Activated CD4-positive, alpha-beta T cell treated with anti-CD3 and anti-CD28 coated beads for 24 hours (primary cell): ENCODE measurements around the gene HRNR.

Experiments
- DNase-seq, 2 donors: peaks; one replicate each; pipeline ENCODE4 v3.0.0-alpha.2; 2020; ENCODE audit warnings: low read depth in 2 of 2

Gene HRNR

GRCh38 chr1:152188673-152189591, 35.1 kb downstream of the HRNR start:
- DNase-seq = peak; percentile 73 to 75

- no peak for DNase-seq
Observed at GRCh38 chr1:152186556-152187285, 37.3 kb downstream of the HRNR start.

DNA sequence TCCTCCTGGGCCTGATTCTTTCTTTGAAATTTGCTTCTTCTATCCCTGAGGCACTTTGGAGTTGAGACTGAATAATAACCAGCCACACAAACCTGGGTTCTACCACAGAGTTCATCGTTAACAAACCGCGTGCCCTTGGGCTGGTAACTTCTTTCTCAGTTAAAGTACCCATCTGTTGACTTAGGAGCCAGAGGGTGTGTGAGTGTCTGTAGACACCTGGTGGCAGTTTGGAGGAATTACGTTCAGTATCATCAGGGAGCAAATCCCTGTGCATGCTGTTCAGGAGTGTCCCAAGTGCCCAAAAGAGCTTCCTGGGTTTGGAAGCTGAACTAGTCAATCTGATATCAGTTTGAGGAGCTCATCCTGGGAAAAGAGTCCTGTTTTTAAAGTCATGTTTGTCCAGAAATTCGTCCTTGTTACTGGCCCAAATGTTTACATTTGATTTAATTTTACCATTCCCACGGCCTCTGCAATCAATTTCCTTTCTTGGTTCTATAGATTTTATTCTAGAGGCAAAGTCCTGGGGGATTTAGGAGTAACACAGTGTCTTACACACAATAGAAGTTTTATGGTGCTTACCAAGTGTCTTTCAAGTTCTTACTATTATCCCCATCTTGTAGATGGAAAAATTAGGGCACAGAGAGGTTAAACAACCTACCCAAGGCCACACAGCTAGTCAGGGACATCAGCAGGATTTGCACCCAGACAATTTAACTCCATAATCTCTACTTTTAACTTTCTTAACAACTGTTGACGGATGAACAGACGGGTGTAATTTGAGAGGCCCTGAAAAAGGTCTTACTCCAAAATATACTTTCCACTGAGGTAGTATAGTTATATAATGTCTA, 38.2 kb downstream of the HRNR start:
- DNase-seq = no peak

DNA sequence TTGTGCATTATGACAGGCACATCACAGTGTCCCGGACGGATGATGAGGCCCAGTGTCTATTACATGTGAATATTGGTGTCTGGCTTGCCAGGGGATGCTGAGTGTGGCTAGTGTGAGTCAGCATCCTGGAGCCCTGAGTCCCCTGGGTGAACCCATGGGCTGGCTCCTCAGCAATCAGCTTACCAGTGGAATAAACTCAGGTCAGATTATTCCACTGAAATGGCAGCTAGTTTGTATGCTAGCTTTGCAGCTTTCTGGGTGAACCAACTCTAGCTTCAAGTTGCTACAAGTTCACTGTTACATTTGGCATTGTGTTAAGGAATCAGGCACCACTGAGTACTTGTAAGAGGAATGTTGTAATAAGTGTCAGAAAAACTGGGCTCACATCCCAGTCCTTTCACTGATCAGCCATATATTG, 41.0 kb downstream of the HRNR start:
- no peak for DNase-seq

DNA sequence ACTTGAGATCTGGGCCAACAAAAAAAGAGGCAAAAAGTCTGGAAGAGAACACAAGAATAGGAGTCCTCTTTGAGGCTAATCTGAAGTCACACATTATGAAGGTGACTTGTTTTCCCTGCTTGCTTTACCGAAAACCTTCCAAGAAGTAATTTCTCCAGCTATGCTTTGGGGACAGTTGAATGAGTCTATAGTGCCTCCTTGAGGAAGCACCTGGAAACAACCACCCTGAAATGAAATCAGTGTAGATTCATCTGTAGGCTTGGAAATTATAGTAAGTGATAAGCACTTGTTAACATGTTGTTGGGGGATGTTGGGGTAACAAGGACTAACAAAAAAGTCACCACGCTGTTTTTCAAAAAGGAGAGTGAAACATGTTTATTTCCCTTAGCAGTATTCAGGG, 41.6 kb downstream of the HRNR start:
- no peak for DNase-seq

DNA sequence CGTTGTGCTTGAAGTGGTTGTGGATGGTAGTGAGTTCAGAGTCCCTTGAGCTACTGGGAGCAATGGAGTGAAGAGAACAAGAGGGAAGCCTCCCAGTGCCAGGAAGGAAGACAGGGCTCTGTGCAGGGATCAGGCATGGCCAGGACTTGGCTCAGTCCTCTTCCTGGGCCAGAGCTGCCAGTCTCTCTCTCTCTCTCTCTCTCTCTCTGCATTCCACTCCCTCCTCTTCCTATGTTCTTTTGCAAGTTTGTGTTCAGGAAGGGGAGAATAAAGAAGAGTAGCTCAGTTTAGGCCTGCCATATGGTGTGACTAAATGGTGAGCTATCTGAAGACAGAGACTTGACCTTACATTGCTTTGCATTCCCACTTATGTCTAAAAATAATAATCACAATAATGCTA, 44.4 kb downstream of the HRNR start:
- DNase-seq = no peak

DNA sequence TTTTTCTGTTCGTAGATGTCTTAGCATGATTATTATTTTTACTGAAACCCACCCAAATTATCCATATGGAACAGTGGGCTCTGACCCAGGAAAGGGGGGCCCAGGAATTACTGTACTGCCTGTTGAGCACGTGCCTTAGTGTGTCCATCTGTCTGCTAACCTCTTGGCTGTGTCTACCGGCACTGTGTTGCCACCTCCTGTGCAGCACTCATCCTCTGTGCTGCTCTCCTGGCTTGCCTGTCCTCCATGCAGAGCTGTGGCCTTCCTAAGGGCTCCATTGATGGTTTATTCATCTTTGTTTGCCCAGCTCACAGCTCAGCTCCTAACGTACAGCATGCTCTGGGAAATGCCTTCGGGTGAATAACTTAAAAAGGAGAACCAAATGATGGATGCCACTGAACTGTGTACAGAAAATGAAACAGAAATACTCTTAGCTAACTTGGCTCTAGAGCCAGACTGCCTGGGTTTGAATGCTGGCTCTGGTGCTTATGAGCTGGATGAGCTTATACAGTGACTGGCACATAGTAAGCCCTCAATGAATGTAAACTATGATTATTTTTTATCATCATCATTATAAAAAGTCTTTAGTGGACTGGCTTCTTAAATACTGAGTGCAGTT, 53.6 kb downstream of the HRNR start:
- no peak for DNase-seq

DNA sequence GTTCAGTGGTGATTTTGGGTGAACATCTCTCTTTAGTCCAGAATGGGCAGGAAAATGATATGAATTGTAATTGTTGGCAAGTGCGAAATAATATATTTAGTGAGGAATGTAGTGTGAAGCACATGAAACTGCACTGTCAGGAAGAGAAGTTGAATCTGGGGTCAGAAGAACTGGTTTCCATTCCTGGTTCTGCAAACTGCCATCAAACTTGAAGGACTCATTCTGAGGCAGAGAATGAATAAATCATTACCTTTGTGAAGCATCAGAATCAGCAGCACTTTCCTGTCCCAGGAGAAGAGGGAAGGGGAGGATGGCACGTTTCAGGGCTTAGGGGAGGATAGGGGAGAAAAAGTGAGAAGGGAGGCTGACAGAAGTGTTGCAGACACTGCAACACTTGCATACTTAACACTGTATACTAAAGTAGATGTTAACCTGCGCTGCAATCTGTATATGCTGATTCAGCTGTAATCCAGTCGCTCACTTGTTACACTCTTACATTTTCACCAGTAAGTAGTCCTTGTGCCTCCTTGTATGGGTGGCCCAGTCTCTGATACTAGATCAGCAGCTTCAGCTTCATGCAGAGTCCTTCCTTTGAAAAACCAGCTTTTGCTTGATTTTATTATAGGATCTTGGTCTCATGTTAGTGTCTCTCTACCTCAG, 54.5 kb downstream of the HRNR start:
- DNase-seq = no peak

DNA sequence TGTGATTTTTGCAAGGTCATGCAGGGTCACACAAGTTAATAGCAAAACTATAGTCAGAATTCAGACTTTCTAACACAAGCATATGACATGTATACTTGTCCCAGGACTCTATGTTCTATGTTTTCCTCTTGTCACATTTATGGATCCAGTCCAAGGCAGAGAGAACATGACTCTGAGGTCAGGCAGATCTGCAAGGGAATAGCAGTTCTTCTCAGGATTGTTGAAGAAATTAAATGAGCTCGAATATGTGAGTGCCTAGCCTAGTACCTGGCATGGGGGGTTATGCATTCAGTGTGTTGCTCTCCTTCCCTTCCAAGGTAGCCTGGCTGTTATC, 55.5 kb downstream of the HRNR start:
- no peak for DNase-seq

DNA sequence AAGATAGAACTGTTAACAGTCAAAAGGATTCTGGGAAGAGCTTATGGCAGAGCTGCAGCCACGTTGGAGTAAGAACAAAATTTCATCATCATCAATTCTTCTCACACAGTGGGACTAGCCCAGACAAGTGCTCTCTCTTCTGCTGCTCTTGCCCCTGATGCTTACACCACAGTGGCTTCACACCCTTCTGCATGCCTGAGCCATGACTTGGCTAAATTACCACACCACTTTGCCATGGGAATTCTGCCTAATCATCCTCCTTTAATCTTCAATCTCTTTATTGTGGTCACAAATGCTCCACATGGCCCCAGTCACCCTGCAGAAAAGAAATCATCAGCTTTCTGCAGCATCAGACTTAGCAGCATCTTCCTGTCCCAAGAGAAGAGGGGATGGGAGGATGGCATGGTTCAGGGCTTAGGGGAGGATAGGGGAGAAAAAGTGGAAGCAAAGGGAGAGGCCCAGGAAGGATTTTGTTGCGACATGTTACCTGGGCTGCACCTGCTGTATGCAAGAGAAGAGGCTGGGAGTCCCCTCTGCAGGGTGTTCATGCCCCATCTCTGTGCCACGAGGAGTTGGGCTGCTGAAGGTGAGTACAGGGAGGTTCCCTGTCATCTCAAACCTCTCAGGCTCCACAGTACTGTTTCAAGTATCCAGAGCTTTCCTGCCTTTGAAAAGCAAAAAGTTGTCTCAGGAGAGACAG, 56.0 kb downstream of the HRNR start:
- DNase-seq = no peak

DNA sequence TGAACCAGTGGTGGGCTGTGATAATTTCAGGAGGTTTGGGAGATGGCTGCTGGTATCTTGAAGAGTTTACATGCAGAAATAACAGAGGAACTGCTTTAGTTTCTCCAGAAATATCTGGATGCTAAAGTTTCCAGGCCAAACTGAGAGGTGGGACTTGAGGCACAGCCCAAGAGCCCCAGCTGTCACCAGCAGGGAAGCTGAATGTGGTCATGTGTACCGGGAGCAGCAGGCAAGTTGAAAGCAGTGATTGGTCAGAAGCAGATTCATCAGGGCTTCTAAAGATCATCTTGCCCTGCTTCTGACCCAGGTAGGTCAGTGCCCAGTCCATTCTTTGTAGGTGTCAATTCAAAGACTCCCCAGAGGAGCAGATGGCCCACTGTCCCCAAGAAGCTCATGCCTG, 57.0 kb downstream of the HRNR start:
- no peak for DNase-seq

DNA sequence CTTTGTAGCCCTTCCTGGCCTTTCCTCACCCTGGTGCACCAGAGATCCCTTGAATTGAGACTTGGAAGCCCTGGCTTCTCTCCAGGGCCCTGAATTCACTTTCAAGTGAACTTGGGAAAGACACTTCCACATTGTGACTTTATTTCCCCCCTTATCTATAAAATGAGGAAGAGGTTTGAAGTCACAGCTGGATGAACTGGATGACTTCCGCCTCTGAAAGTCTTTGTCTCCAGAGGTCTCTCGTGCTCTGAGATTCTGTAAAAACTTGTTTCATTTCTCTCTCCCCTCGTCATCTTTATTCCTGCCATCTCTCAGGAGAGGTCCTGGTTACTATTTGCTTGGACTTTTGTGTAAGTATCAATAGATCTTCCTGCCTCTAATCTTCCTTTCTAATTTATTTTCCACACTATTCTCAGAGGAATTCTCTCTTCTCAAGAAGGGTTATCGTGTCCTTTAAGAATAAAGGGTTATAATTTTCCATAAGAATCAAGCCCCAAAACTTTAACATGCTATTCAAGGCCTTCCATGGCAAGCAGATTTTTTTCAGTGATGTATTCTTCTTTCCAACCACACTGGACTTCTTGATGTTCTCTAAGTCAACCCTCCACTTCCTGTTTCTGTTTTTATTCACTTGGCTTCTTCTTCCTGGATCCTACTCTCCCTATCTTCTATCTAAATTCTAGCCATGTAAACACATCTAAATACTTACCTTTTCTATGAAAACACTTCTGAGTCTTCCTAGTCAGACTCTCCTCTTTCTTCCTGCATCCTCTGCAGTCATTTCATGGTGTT, 58.5 kb downstream of the HRNR start:
- no peak for DNase-seq

DNA sequence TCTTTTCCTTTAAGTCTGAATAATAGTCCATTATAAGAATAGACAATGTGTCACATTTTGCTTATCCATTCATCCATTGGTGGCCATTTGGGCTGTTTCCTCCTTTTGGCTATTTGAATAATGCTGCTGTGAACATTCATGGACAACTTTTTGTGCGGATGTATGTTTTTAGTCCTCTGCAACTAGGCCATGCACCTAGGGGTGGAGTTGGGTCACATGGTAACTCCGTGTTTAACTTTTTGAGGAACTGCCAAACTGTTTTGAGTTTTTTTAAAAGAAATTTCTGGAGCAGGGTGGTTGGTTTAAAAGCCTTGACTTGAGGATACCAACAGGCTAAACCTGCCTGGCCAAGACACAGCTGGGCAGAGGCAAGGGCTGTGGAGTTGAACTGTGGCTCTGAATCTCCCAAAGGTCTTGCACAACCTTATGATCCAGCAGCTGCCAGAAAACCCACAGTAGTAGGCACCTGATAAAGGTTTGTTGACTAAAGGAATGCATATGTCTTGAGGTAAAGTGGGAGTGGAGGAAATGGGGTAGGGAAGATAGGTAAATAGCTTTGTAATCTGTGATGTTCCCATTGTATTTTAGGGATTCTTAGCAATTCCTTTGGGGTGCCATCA, 59.4 kb downstream of the HRNR start:
- DNase-seq = no peak

- DNase-seq = no peak
Observed at GRCh38 chr1:152162792-152163463, 61.1 kb downstream of the HRNR start.
